Calu3 (cell line): ENCODE measurements around the gene ACTR1A. TPM values are rescaled to one million over a fixed set of nuclear protein-coding genes. Genes with fewer than 3 reads are reported as not detected.
"Not testable (repeated sequence)": the region's sequence is repeated elsewhere in the genome, so short reads cannot be mapped to it uniquely, and the experiment has no call there.

Source experiments
- BruUV-seq: library from RNA; stranded (reverse); fragments of 400-500 nt; replicated peaks from 2 replicates; lab custom pipeline; 2021; lab: Mats Ljungman, UMichigan
- CTCF ChIA-PET: fragments of 300-600 bp; sonication (Branson Sonifier 250); formaldehyde crosslinking; loops from one replicate; lab custom pipeline; 2022; ENCODE audit warnings: antibody characterized with exemption; lab: Charles Lee
- DNase-seq: peaks from one replicate; pipeline ENCODE4 v3.0.0; 2022
- H3K27ac Mint-ChIP-seq: one replicate; pipeline ENCODE4 v1.8.0; 2022; ENCODE audit warnings: mixed read lengths; ENCODE audit not compliant: unreplicated experiment
- H3K27me3 Mint-ChIP-seq: one replicate; pipeline ENCODE4 v1.8.0; 2022; ENCODE audit warnings: mixed read lengths; ENCODE audit not compliant: unreplicated experiment
- H3K36me3 Mint-ChIP-seq: one replicate; pipeline ENCODE4 v1.8.0; 2022; ENCODE audit warnings: mild to moderate bottlenecking, moderate library complexity, mixed read lengths; ENCODE audit not compliant: insufficient read depth, unreplicated experiment
- H3K4me1 Mint-ChIP-seq: one replicate; pipeline ENCODE4 v1.8.0; 2022; ENCODE audit warnings: mild to moderate bottlenecking, low read depth, mixed read lengths; ENCODE audit not compliant: unreplicated experiment
- H3K4me3 Mint-ChIP-seq: one replicate; pipeline ENCODE4 v1.8.0; 2022; ENCODE audit warnings: mild to moderate bottlenecking, low read depth, moderate library complexity, mixed read lengths; ENCODE audit not compliant: unreplicated experiment
- H3K9me3 Mint-ChIP-seq: one replicate; pipeline ENCODE4 v1.8.0; 2022; ENCODE audit warnings: low read depth, mixed read lengths; ENCODE audit not compliant: unreplicated experiment
- CTCF ChIP-seq: fragments of 200-600 bp; IDR thresholded peaks from one replicate; pipeline ENCODE4 v1.8.0; 2022; ENCODE audit warnings: antibody characterized with exemption; ENCODE audit not compliant: unreplicated experiment
- intact Hi-C: fragments of 100-400 bp; cut with micrococcal nuclease; formaldehyde crosslinking; loops from one replicate; pipeline ENCODE4 v1.10.0; 2022; ENCODE audit not compliant: unreplicated experiment
- total RNA-seq: library from RNA; stranded (reverse); gene quantifications from 2 replicates; pipeline ENCODE4 v1.2.3, GENCODE V29; 2022

Gene ACTR1A
- total RNA-seq, 1 experiment from 2014 or later: 48.2 TPM

- H3K27ac Mint-ChIP-seq: peak within 1 kb of the TSS; percentile 63
- no peaks in the 10 kb centered on the region for H3K4me1 Mint-ChIP-seq
- no peaks in the 10 kb centered on the region for H3K9me3 Mint-ChIP-seq
- no peaks in the 10 kb centered on the region for H3K27me3 Mint-ChIP-seq
- H3K4me3 Mint-ChIP-seq: no peak within 1 kb of the TSS
- BruUV-seq: no TSS peak
- peak; percentile 96 for DNase-seq
- TF ChIP-seq CTCF: peak; percentile 49
- peaks cover 17% of the 10 kb centered on the region for H3K36me3 Mint-ChIP-seq
- intact Hi-C loops: loop anchor here (2.0 to 10.0 kb wide), 2 partner anchors 81 to 141 kb away; partner anchors contain the start of gene TRIM8
- CTCF ChIA-PET: interaction anchor here (0.6 to 3.3 kb wide), 8 partner anchors 76 to 185 kb away, joined by 3 to 31 read pairs (median 3); no protein-coding TSS in a partner anchor
These were observed 1.0 kb upstream of the ACTR1A start, which contains the start of gene SUFU for GRCh38 chr10:102503264-102504178. Gene SUFU, plus strand, starts transcription at chr10:102503972. Its CDS starts 181 bp downstream, at chr10:102504153.

- CTCF ChIA-PET: interaction anchor here (0.6 to 3.3 kb wide), 6 partner anchors 24 to 144 kb away, joined by 3 to 31 read pairs (median 4); no protein-coding TSS in a partner anchor
- DNase-seq: peak; percentile 96
- Mint-ChIP-seq H3K4me1 (no peaks in the 10 kb centered on the region), H3K36me3 (peaks cover 17% of the 10 kb centered on the region), H3K4me3 (no peak overlapping the region), H3K27me3 (no peaks in the 10 kb centered on the region), H3K27ac (no peak overlapping the region), H3K9me3 (no peaks in the 10 kb centered on the region)
- intact Hi-C loops: loop anchor here (2.0 to 10.0 kb wide), 2 partner anchors 83 to 143 kb away; partner anchors contain the start of gene TRIM8
- no peak for TF ChIP-seq CTCF
- no TSS peak for BruUV-seq
These were observed 529 bp downstream of the ACTR1A start for GRCh38 chr10:102502029-102502336.

GRCh38 chr10:102501201-102502028 is 1.1 kb downstream of the ACTR1A start:
- BruUV-seq: TSS peak; percentile 22
- Mint-ChIP-seq H3K4me1 (no peaks in the 10 kb centered on the region), H3K27ac (no peak overlapping the region), H3K4me3 (no peak overlapping the region), H3K27me3 (no peaks in the 10 kb centered on the region), H3K9me3 (no peaks in the 10 kb centered on the region), H3K36me3 (peaks cover 17% of the 10 kb centered on the region)
- intact Hi-C loops: loop anchor here (2.0 to 10.0 kb wide), 2 partner anchors 83 to 143 kb away; partner anchors contain the start of gene TRIM8
- DNase-seq: no peak
- CTCF ChIA-PET: no interaction called here
- TF ChIP-seq CTCF: no peak

- CTCF ChIA-PET, H3K27ac Mint-ChIP-seq: not testable (repeated sequence)
These were observed 1.8 kb downstream of the ACTR1A start for GRCh38 chr10:102500686-102501085.

More at GRCh38 chr10:102500686-102501085, 1.8 kb downstream of the ACTR1A start:
- intact Hi-C loops: loop anchor here (10.0 kb wide), 1 partner anchor 144 kb away; the partner anchor contains the start of gene TRIM8
- not testable (repeated sequence) for H3K4me3 Mint-ChIP-seq, DNase-seq, H3K27me3 Mint-ChIP-seq, BruUV-seq, H3K9me3 Mint-ChIP-seq, H3K4me1 Mint-ChIP-seq
- H3K36me3 Mint-ChIP-seq: peaks cover 17% of the 10 kb centered on the region
